CD14-positive monocyte (primary cell): ENCODE results near the gene ZNF442. TPM values are rescaled to one million over a fixed set of nuclear protein-coding genes. Genes with fewer than 3 reads are reported as not detected.

ENCODE experiments used
- DNase-seq, 3 donors: peaks; one replicate each; pipeline ENCODE4 v3.0.0-alpha.2; 2011 to 2022
- H2AFZ ChIP-seq: 2 replicates; pipeline ENCODE4 v1.6.0; 2012; ENCODE audit warnings: mild to moderate bottlenecking, low read depth, low read length, inconsistent platforms; ENCODE audit not compliant: insufficient read depth, poor library complexity, severe bottlenecking
- H3K27ac ChIP-seq, 2 donors: 1 replicate in 1 of 2; 2 replicates in 1 of 2; pipeline ENCODE4 v1.5.1; 2012 to 2013; ENCODE audit warnings: low read length in 2 of 2, control low read depth in 1 of 2, inconsistent platforms in 1 of 2, low read depth in 1 of 2, mild to moderate bottlenecking in 1 of 2
- H3K27me3 ChIP-seq, 2 donors: one replicate each; pipeline versions ENCODE4 v1.6.0 to v1.6.1; 2011 to 2013; ENCODE audit warnings: low read length in 2 of 2; ENCODE audit not compliant: control insufficient read depth in 2 of 2, insufficient read depth in 2 of 2
- H3K36me3 ChIP-seq, 2 donors: replicated peaks in 1 of 2; 1 replicate in 1 of 2; 2 replicates in 1 of 2; pipeline versions ENCODE4 v1.5.1 to v1.6.1; 2012 to 2013; ENCODE audit warnings: low read length in 2 of 2, control low read depth in 1 of 2, inconsistent platforms in 1 of 2, mild to moderate bottlenecking in 1 of 2; ENCODE audit not compliant: insufficient read depth in 2 of 2, control insufficient read depth in 1 of 2
- H3K4me1 ChIP-seq, 2 donors: 1 replicate in 1 of 2; 2 replicates in 1 of 2; pipeline versions ENCODE4 v1.5.1 to v1.6.1; 2012 to 2013; ENCODE audit warnings: low read length in 2 of 2, control low read depth in 1 of 2, inconsistent platforms in 1 of 2, mild to moderate bottlenecking in 1 of 2, moderate library complexity in 1 of 2; ENCODE audit not compliant: insufficient read depth in 2 of 2, control insufficient read depth in 1 of 2
- H3K4me2 ChIP-seq: replicated peaks from 2 replicates; pipeline ENCODE3; 2012; ENCODE audit warnings: low read length, moderate library complexity, mild to moderate bottlenecking; ENCODE audit not compliant: poor library complexity, severe bottlenecking; ENCODE audit errors: extremely low read depth
- H3K4me3 ChIP-seq, 3 experiments: fragments of 200-600 bp in 1 of 3; sonication (generic) in 1 of 3; replicated peaks in 1 of 3; 1 replicate in 2 of 3; 2 replicates in 1 of 3; pipeline ENCODE4 v1.5.1; 2011 to 2013; ENCODE audit warnings: low read length in 3 of 3, mild to moderate bottlenecking in 3 of 3, control low read depth in 2 of 3, low read depth in 2 of 3, inconsistent platforms in 1 of 3, moderate library complexity in 1 of 3
- H3K79me2 ChIP-seq: 2 replicates; pipeline ENCODE4 v1.6.0; 2012; ENCODE audit warnings: mild to moderate bottlenecking, control low read depth, inconsistent platforms, low read length, moderate library complexity; ENCODE audit not compliant: insufficient read depth
- H3K9ac ChIP-seq: 2 replicates; pipeline ENCODE4 v1.6.0; 2017; ENCODE audit warnings: low read length, mild to moderate bottlenecking; ENCODE audit not compliant: insufficient read depth, poor library complexity, severe bottlenecking
- H3K9me3 ChIP-seq, 2 donors: replicated peaks in 1 of 2; 1 replicate in 1 of 2; 2 replicates in 1 of 2; pipeline versions ENCODE4 v1.5.1 to v1.6.1; 2012 to 2013; ENCODE audit warnings: low read length in 2 of 2, control low read depth in 1 of 2; ENCODE audit not compliant: control insufficient read depth in 1 of 2, insufficient read depth in 1 of 2
- H4K20me1 ChIP-seq: 2 replicates; pipeline ENCODE4 v1.6.0; 2012; ENCODE audit warnings: mild to moderate bottlenecking, low read length, control low read depth, moderate library complexity; ENCODE audit not compliant: insufficient read depth
- H3K27ac Mint-ChIP-seq, 7 donors: one replicate each; pipeline ENCODE4 v1.8.0; 2020; ENCODE audit warnings: mild to moderate bottlenecking in 7 of 7, mixed read lengths in 7 of 7, moderate library complexity in 6 of 7, inconsistent platforms in 2 of 7
- H3K27me3 Mint-ChIP-seq, 3 donors: one replicate each; pipeline ENCODE4 v1.8.0; 2021 to 2022; ENCODE audit warnings: low read depth in 3 of 3, mild to moderate bottlenecking in 3 of 3, mixed read lengths in 3 of 3, moderate library complexity in 3 of 3, inconsistent platforms in 1 of 3
- H3K36me3 Mint-ChIP-seq, 2 donors: one replicate each; pipeline ENCODE4 v1.8.0; 2020; ENCODE audit warnings: mixed read lengths in 2 of 2, inconsistent platforms in 1 of 2, mild to moderate bottlenecking in 1 of 2
- H3K4me1 Mint-ChIP-seq: one replicate; pipeline ENCODE4 v1.8.0; 2020; ENCODE audit warnings: mild to moderate bottlenecking, mixed read lengths
- H3K4me3 Mint-ChIP-seq, 2 donors: one replicate each; pipeline ENCODE4 v1.8.0; 2020; ENCODE audit warnings: mild to moderate bottlenecking in 2 of 2, mixed read lengths in 2 of 2, moderate library complexity in 1 of 2
- H3K9me3 Mint-ChIP-seq, 7 donors: one replicate each; pipeline ENCODE4 v1.8.0; 2020 to 2022; ENCODE audit warnings: mixed read lengths in 7 of 7, mild to moderate bottlenecking in 6 of 7, moderate library complexity in 6 of 7, inconsistent platforms in 2 of 7
- CTCF ChIP-seq: fragments of 200-600 bp; IDR thresholded peaks from one replicate; pipeline ENCODE4 v1.8.0; 2022; ENCODE audit warnings: antibody characterized with exemption, mild to moderate bottlenecking
- WGBS: methylation state at CpG from one replicate; pipeline ENCODE4 v1.1.5; 2013; ENCODE audit warnings: missing lambda C conversion rate; ENCODE audit not compliant: insufficient coverage; 5-methylcytosine and 5-hydroxymethylcytosine counted together
- intact Hi-C, 2 donors: fragments of 100-400 bp; cut with micrococcal nuclease; formaldehyde crosslinking; loops; one replicate each; pipeline versions ENCODE4 v1.15.0 to v1.15.1; 2023
- polyA plus RNA-seq, 3 donors: library from polyadenylated mRNA; depleted of rRNA in 1 of 3; unstranded in 2 of 3; stranded (reverse) in 1 of 3; fragments of 300-500 nt in 2 of 3; fragments of >200 nt in 1 of 3; fragmentation: Illumina TruSeq in 2 of 3; gene quantifications; 1 replicate in 2 of 3; 2 replicates in 1 of 3; pipeline ENCODE4 v1.2.3, GENCODE V29; 2012 to 2021

Gene ZNF442
- polyA plus RNA-seq, 3 donors: 0.03 to 0.39 (median 0.17) TPM

GRCh38 chr19:12379732-12380443, 14.4 kb upstream of the ZNF442 start:
- Histone ChIP-seq H2AFZ (no peak overlapping the region), H3K9ac (no peak overlapping the region), H3K27me3 (no peaks in the 10 kb centered on the region), H3K36me3 (peaks cover 4 to 42% of the 10 kb centered on the region in 2 donors), H3K4me2 (no peak overlapping the region), H3K27ac (no peak overlapping the region), H3K9me3 (peaks cover 67 to 98% of the 10 kb centered on the region in 2 donors), H4K20me1 (no peaks in the 10 kb centered on the region), H3K79me2 (no peaks in the 10 kb centered on the region), H3K4me3 (peak overlapping the region in 1 of 3 experiments; percentile 23), H3K4me1 (no peaks in the 10 kb centered on the region)
- Mint-ChIP-seq H3K4me1 (no peaks in the 10 kb centered on the region), H3K36me3 (peaks cover 15 to 31% of the 10 kb centered on the region in 2 donors), H3K27ac (no peak overlapping the region), H3K9me3 (peaks cover 50 to 97% (median 88%) of the 10 kb centered on the region in 7 donors), H3K4me3 (no peak overlapping the region), H3K27me3 (peaks cover 0 to 2% (median 0%) of the 10 kb centered on the region in 3 donors)
- TF ChIP-seq CTCF: no peak
- 100% methylated on average over 1 of the region's 5 CpGs for WGBS
- intact Hi-C loops: no loop called here
- no peak for DNase-seq

GRCh38 chr19:12374026-12374425, 8.5 kb upstream of the ZNF442 start:
- Histone ChIP-seq H3K9me3 (peaks cover 56 to 60% of the 10 kb centered on the region in 2 donors), H3K4me2 (no peak overlapping the region), H3K27me3 (no peaks in the 10 kb centered on the region), H4K20me1 (no peaks in the 10 kb centered on the region), H3K79me2 (no peaks in the 10 kb centered on the region), H2AFZ (no peak overlapping the region), H3K36me3 (no peaks in the 10 kb centered on the region), H3K4me1 (no peaks in the 10 kb centered on the region), H3K9ac (no peak overlapping the region), H3K27ac (no peak overlapping the region), H3K4me3 (no peak overlapping the region)
- H3K4me3 Mint-ChIP-seq: no peak overlapping the region
- H3K27me3 Mint-ChIP-seq: peaks cover 0 to 2% (median 2%) of the 10 kb centered on the region in 3 donors
- no peak for TF ChIP-seq CTCF
- intact Hi-C loops: no loop called here
- WGBS: no CpG with 5 or more reads among the region's 1 CpG
- peaks cover 35 to 74% (median 66%) of the 10 kb centered on the region in 7 donors for H3K9me3 Mint-ChIP-seq
- no peak for DNase-seq
- no peaks in the 10 kb centered on the region for H3K36me3 Mint-ChIP-seq
- H3K27ac Mint-ChIP-seq: no peak overlapping the region
- H3K4me1 Mint-ChIP-seq: peaks cover under 1% of the 10 kb centered on the region
